ENCODE measurements around the gene FAM76B.

FAM76B gene

GRCh38 chr11:95788921-95789505 is 569 bp downstream of the FAM76B start:
- peak overlapping the region; percentile 83 for H2AFZ ChIP-seq (ENCODE audit: low read depth, low read length)
- peak overlapping the region; percentile 85 for H3K4me3 ChIP-seq (ENCODE audit: low read length)
- no peaks in the 10 kb centered on the region for H3K9me3 ChIP-seq (ENCODE audit: low read length)
- peaks cover 22% of the 10 kb centered on the region for H3K4me1 ChIP-seq (ENCODE audit: insufficient read depth, low read length)
- H3K36me3 ChIP-seq (ENCODE audit: insufficient read depth, low read length) = peaks cover 34% of the 10 kb centered on the region
- H3K27me3 ChIP-seq (ENCODE audit: insufficient read depth, low read length) = no peaks in the 10 kb centered on the region

DNA sequence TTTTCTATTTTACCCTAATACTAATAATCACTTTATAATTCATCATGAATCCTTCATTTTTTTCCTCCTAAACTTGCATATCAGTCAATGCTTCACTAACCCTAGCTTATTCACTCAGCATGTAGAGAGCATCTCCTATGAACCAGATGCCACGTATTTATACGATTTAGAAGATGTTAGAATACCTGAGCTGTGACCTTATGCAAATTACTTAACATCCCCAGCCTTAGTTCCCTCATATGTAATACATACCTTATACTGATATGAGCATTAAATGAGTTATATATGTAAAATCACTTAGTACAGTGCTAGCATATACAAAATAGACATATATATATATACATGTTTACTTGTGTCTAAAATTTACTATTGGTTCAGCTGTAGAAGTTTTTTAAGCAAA is 9.0 kb downstream of the FAM76B start:
- Histone ChIP-seq H3K36me3 (ENCODE audit: insufficient read depth, low read length) (peaks cover 92% of the 10 kb centered on the region), H3K4me3 (ENCODE audit: low read length) (no peak overlapping the region), H3K27me3 (ENCODE audit: insufficient read depth, low read length) (no peaks in the 10 kb centered on the region), H3K9me3 (ENCODE audit: low read length) (no peaks in the 10 kb centered on the region), H2AFZ (ENCODE audit: low read depth, low read length) (no peak overlapping the region), H3K4me1 (ENCODE audit: insufficient read depth, low read length) (no peaks in the 10 kb centered on the region)

- Histone ChIP-seq H3K4me1 (ENCODE audit: insufficient read depth, low read length) (no peaks in the 10 kb centered on the region), H3K27me3 (ENCODE audit: insufficient read depth, low read length) (no peaks in the 10 kb centered on the region), H3K4me3 (ENCODE audit: low read length) (no peak overlapping the region), H2AFZ (ENCODE audit: low read depth, low read length) (no peak overlapping the region), H3K36me3 (ENCODE audit: insufficient read depth, low read length) (peaks cover 95% of the 10 kb centered on the region), H3K9me3 (ENCODE audit: low read length) (no peaks in the 10 kb centered on the region)
These were observed 10.9 kb downstream of the FAM76B start for GRCh38 chr11:95778699-95779098.

GRCh38 chr11:95776859-95777258 is 12.7 kb downstream of the FAM76B start:
- no peaks in the 10 kb centered on the region for H3K27me3 ChIP-seq (ENCODE audit: insufficient read depth, low read length)
- no peak overlapping the region for H2AFZ ChIP-seq (ENCODE audit: low read depth, low read length)
- no peak overlapping the region for H3K4me3 ChIP-seq (ENCODE audit: low read length)
- H3K36me3 ChIP-seq (ENCODE audit: insufficient read depth, low read length) = peaks cover 92% of the 10 kb centered on the region
- no peaks in the 10 kb centered on the region for H3K4me1 ChIP-seq (ENCODE audit: insufficient read depth, low read length)
- no peaks in the 10 kb centered on the region for H3K9me3 ChIP-seq (ENCODE audit: low read length)

- Histone ChIP-seq H3K4me1 (ENCODE audit: insufficient read depth, low read length) (peaks cover 4% of the 10 kb centered on the region), H3K27me3 (ENCODE audit: insufficient read depth, low read length) (no peaks in the 10 kb centered on the region), H3K9me3 (ENCODE audit: low read length) (no peaks in the 10 kb centered on the region), H3K4me3 (ENCODE audit: low read length) (no peak overlapping the region), H2AFZ (ENCODE audit: low read depth, low read length) (no peak overlapping the region), H3K36me3 (ENCODE audit: insufficient read depth, low read length) (peaks cover 34% of the 10 kb centered on the region)
These were observed 21.1 kb downstream of the FAM76B start for GRCh38 chr11:95768521-95768920.

GRCh38 chr11:95767498-95767897 is 22.1 kb downstream of the FAM76B start:
- Histone ChIP-seq H3K4me3 (ENCODE audit: low read length) (no peak overlapping the region), H3K9me3 (ENCODE audit: low read length) (no peaks in the 10 kb centered on the region), H3K36me3 (ENCODE audit: insufficient read depth, low read length) (peaks cover 26% of the 10 kb centered on the region), H3K4me1 (ENCODE audit: insufficient read depth, low read length) (peaks cover 4% of the 10 kb centered on the region), H2AFZ (ENCODE audit: low read depth, low read length) (no peak overlapping the region), H3K27me3 (ENCODE audit: insufficient read depth, low read length) (no peaks in the 10 kb centered on the region)

GRCh38 chr11:95766701-95767100 is 22.9 kb downstream of the FAM76B start:
- Histone ChIP-seq H3K4me3 (ENCODE audit: low read length) (no peak overlapping the region), H2AFZ (ENCODE audit: low read depth, low read length) (no peak overlapping the region), H3K27me3 (ENCODE audit: insufficient read depth, low read length) (no peaks in the 10 kb centered on the region), H3K4me1 (ENCODE audit: insufficient read depth, low read length) (peaks cover 4% of the 10 kb centered on the region), H3K36me3 (ENCODE audit: insufficient read depth, low read length) (peaks cover 18% of the 10 kb centered on the region), H3K9me3 (ENCODE audit: low read length) (no peaks in the 10 kb centered on the region)

DNA sequence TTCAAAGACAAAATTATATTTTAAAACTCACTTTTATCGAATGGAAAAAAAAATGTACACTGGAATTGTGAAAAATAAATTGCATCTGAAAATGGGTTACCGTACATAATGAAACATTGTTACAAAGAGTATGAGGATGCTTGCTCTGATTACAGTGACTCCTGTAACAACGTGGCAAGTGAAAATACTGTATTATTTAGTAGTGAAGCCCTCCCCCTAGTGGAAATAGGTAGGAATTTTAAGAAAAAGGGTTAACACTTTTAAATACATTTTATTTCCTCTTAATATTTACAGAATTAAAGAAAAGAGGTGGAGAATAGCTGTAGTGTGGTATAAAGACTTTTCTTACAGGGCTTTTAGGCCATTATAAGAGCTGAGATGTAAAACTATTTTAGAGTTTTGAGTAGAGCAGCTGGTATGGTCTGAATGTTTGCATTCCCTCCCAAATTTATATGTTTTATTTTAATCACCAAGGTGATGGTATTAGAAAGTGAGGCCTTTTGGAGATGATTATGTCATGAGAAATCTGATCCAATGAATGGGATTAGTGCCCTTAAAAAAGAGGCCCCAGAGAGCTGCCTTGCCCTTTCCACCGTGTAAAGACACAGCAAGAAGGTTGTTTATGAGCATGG is 25.2 kb downstream of the FAM76B start:
- Histone ChIP-seq H3K4me3 (ENCODE audit: low read length) (no peak overlapping the region), H3K4me1 (ENCODE audit: insufficient read depth, low read length) (peaks cover 4% of the 10 kb centered on the region), H3K9me3 (ENCODE audit: low read length) (no peaks in the 10 kb centered on the region), H3K27me3 (ENCODE audit: insufficient read depth, low read length) (no peaks in the 10 kb centered on the region), H3K36me3 (ENCODE audit: insufficient read depth, low read length) (peaks cover 8% of the 10 kb centered on the region), H2AFZ (ENCODE audit: low read depth, low read length) (no peak overlapping the region)

- Histone ChIP-seq H3K27me3 (ENCODE audit: insufficient read depth, low read length) (no peaks in the 10 kb centered on the region), H3K4me3 (ENCODE audit: low read length) (no peak overlapping the region), H2AFZ (ENCODE audit: low read depth, low read length) (no peak overlapping the region), H3K36me3 (ENCODE audit: insufficient read depth, low read length) (no peaks in the 10 kb centered on the region), H3K9me3 (ENCODE audit: low read length) (no peaks in the 10 kb centered on the region), H3K4me1 (ENCODE audit: insufficient read depth, low read length) (peaks cover 4% of the 10 kb centered on the region)
These were observed 27.0 kb downstream of the FAM76B start for GRCh38 chr11:95762534-95762933.

- Histone ChIP-seq H3K27me3 (ENCODE audit: insufficient read depth, low read length) (no peaks in the 10 kb centered on the region), H3K4me3 (ENCODE audit: low read length) (no peak overlapping the region), H3K4me1 (ENCODE audit: insufficient read depth, low read length) (peaks cover 4% of the 10 kb centered on the region), H3K36me3 (ENCODE audit: insufficient read depth, low read length) (no peaks in the 10 kb centered on the region), H2AFZ (ENCODE audit: low read depth, low read length) (no peak overlapping the region), H3K9me3 (ENCODE audit: low read length) (no peaks in the 10 kb centered on the region)
These were observed 28.6 kb downstream of the FAM76B start for GRCh38 chr11:95760941-95761340.

DNA sequence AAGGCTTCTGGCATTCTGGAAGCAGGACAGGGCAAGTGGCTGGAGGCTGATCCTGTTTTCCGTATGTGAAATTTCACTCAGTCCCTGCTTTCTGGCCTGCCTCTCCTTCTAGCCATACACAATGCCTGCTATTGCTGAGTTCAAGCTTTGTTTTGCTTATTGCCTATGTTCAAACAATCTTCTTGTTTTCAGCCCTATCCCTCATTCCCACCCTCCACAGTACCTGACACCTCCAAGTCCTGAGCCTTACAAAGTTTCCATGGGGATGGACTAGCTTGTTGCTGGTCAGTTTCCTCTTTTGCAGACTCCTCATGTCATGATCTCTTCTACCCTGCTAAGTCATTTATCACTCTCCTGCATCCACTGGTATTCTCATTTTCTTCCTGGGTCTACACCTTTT is 38.1 kb downstream of the FAM76B start:
- no peak overlapping the region for H2AFZ ChIP-seq (ENCODE audit: low read depth, low read length)
- H3K36me3 ChIP-seq (ENCODE audit: insufficient read depth, low read length) = no peaks in the 10 kb centered on the region
- no peaks in the 10 kb centered on the region for H3K4me1 ChIP-seq (ENCODE audit: insufficient read depth, low read length)
- H3K9me3 ChIP-seq (ENCODE audit: low read length) = no peaks in the 10 kb centered on the region
- H3K4me3 ChIP-seq (ENCODE audit: low read length) = no peak overlapping the region
- H3K27me3 ChIP-seq (ENCODE audit: insufficient read depth, low read length) = no peaks in the 10 kb centered on the region

- Histone ChIP-seq H3K4me3 (ENCODE audit: low read length) (no peak overlapping the region), H2AFZ (ENCODE audit: low read depth, low read length) (no peak overlapping the region), H3K36me3 (ENCODE audit: insufficient read depth, low read length) (no peaks in the 10 kb centered on the region), H3K9me3 (ENCODE audit: low read length) (no peaks in the 10 kb centered on the region), H3K4me1 (ENCODE audit: insufficient read depth, low read length) (no peaks in the 10 kb centered on the region), H3K27me3 (ENCODE audit: insufficient read depth, low read length) (no peaks in the 10 kb centered on the region)
These were observed 39.5 kb downstream of the FAM76B start for GRCh38 chr11:95750101-95750500.

DNA sequence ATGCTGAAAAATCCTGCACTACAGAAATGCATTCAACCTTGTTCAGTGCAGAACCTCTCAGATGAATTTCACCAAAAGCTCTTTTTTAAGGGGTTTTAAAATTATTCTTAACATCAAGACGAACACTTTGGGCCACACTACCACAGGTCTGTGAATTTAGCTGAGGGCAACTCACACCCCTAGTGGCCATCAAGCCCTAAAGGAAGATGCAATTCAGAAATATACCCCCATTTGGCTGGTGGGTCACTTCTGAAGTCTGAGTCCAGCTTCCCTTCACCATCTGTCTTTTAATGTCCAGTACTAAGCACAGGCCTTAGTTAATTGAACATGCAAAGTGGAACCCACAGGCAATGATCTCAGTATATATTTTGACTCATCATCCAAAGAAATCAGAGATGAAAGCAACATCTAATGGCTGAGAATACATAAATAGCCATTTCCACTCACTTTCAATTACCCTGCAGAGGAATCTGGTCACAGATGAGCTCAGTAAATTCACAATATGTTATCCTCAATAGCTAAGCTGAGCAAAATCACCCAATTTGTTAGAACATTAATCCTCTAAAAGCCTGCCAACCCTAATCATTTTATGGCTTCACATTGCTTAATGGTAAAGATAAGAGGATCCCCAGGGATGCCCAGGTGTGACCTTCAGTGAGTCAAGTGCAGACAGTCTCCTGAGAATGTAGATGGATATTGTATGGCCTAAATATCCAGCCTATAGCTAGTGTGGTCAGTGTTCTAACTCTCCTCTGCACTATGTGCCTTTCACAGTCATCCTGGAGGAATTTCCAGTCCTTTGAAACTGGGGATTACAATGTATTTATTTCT is 50.3 kb downstream of the FAM76B start:
- H3K27me3 ChIP-seq (ENCODE audit: insufficient read depth, low read length) = no peaks in the 10 kb centered on the region
- H3K4me3 ChIP-seq (ENCODE audit: low read length) = no peak overlapping the region
- no peaks in the 10 kb centered on the region for H3K4me1 ChIP-seq (ENCODE audit: insufficient read depth, low read length)
- H3K36me3 ChIP-seq (ENCODE audit: insufficient read depth, low read length) = no peaks in the 10 kb centered on the region
- H3K9me3 ChIP-seq (ENCODE audit: low read length) = no peaks in the 10 kb centered on the region
- H2AFZ ChIP-seq (ENCODE audit: low read depth, low read length) = no peak overlapping the region
